Measurements from ENCODE around the gene ESYT1. TPM values are rescaled to one million over a fixed set of nuclear protein-coding genes. Genes with fewer than 3 reads are reported as not detected.

Gene ESYT1
- total and polyA plus RNA-seq, 10 of the 15 experiments (the other 5 are each of a cell fraction or from before 2014, with no cell fraction given) = 47.5 to 120 (median 87.1) TPM

- TF ChIP-seq CUX1 (IDR thresholded peaks at IDR 0.05; ENCODE audit: insufficient replicate concordance, low read depth, low read length) (no peak), SREBF1 (IDR thresholded peaks at IDR 0.05; ENCODE audit: low read length) (no peak), EZH2 (IDR thresholded peaks at IDR 0.05; ENCODE audit: borderline replicate concordance, control insufficient read depth, low read depth, low read length) (no peak), CTCF (IDR thresholded peaks at IDR 0.05 in 2 of 3, conservative IDR thresholded peaks at IDR 0.05 in 1 of 3; ENCODE audit: control insufficient read depth in 2 of 3, extremely low read depth in 1 of 3, insufficient read depth in 1 of 3, low read depth in 3 of 3, low read length in 3 of 3) (peak; percentile 72 to 87 (median 73)), NFYB (IDR thresholded peaks at IDR 0.05; ENCODE audit: insufficient read depth, low read depth, low read length) (no peak), SMAD1 (IDR thresholded peaks at IDR 0.05; ENCODE audit: low read depth, partially characterized antibody) (no peak), ZBTB33 (IDR thresholded peaks at IDR 0.05) (no peak), JUNB (IDR thresholded peaks at IDR 0.05) (no peak), MEF2A (IDR thresholded peaks at IDR 0.05; ENCODE audit: insufficient read depth, low read depth, low read length) (no peak), BCL3 (IDR thresholded peaks at IDR 0.05; ENCODE audit: borderline replicate concordance, insufficient read depth, low read depth, low read length, poor library complexity, severe bottlenecking) (no peak), USF1 (IDR thresholded peaks at IDR 0.05; ENCODE audit: borderline replicate concordance, extremely low read length, insufficient read depth, low read depth, low read length) (peak; percentile 73), POLR2AphosphoS5 (IDR thresholded peaks at IDR 0.05; ENCODE audit: low read length) (no peak), NR2C1 (IDR thresholded peaks at IDR 0.05) (no peak), HCFC1 (IDR thresholded peaks at IDR 0.05; ENCODE audit: low read length) (no peak), SRF (IDR thresholded peaks at IDR 0.05; ENCODE audit: low read depth in 2 of 2, low read length in 2 of 2) (no peak), RUNX3 (IDR thresholded peaks at IDR 0.05; ENCODE audit: low read length) (peak; percentile 58; the same call in 1 of the 2 replicates), ETV6 (conservative IDR thresholded peaks at IDR 0.05 in 1 of 2, IDR thresholded peaks at IDR 0.05 in 1 of 2; ENCODE audit: borderline replicate concordance in 1 of 2, low read depth in 1 of 2) (no peak), GABPA (IDR thresholded peaks at IDR 0.05; ENCODE audit: low read depth) (no peak)
Measured at GRCh38 chr12:56119361-56119796, 8.7 kb upstream of the ESYT1 start (continued).
